Stimulated activated CD8-positive, alpha-beta memory T cell treated with anti-CD3 and anti-CD28 coated beads, Interleukin-12 subunit alpha, Interleukin-12 subunit beta, amount 100 ng/mL, for 24 hours (primary cell): Measurements from ENCODE around the gene SIGLEC7.
"Not testable (repeated sequence)": the region's sequence is repeated elsewhere in the genome, so short reads cannot be mapped to it uniquely, and the experiment has no call there.

Source experiments
- DNase-seq: peaks from one replicate; pipeline ENCODE4 v3.0.0-alpha.2; 2020; ENCODE audit errors: extremely low read depth

SIGLEC7 gene

DNA sequence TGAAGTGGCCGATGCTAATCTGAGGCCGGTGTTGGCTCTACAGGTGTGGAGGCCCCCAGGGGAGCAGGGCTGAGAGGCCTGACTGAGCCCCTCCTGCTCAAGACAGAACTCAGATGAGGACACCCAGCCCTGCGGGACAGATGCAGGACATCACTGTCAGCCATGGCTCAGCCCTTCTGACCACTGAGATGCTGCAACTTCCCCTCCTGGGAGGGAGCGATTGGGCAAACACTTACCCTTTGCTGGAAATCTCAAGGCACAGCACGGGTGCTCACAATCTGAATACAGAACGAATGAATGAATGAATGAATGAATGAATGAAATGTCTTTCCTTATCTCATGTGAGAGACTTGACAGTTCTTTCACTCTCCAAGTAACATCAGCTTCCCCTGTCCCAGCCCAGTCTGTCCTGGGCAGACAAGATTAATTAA is 3.5 kb upstream of the SIGLEC7 start:
- no peak for DNase-seq

DNA sequence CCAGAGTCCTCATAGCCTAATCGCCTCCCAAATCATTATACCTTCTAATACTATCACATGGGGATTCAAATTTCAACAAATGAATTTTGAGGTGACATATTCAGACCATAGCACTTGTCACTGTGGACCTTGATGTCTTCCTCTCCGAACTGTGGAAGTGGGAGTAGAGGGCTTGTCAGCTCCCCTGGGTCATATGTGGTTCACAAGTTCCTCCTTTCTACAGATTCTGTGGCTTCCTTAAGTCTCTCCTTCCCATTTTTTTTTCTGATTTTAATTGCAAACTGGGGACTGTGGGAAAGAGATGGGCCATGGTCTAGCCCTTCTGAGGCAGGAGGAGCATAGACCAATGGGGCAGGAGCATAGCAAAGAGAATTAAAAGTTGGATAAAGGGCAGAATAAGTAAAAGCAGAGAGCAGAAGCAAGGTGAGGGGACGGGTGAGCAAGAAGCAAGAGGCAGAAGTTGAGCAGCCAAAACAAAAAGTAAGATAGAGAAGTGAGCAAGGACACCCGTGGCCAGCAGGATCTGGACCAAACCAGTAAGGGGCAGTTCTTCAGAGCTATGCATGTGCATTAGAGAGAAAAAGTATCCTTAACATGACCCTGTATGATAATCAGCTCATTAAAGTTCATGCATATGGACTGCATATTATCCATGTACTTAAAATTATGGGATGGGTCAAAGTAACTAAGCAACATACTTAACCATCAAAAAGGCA is 2.6 kb upstream of the SIGLEC7 start:
- no peak for DNase-seq

DNA sequence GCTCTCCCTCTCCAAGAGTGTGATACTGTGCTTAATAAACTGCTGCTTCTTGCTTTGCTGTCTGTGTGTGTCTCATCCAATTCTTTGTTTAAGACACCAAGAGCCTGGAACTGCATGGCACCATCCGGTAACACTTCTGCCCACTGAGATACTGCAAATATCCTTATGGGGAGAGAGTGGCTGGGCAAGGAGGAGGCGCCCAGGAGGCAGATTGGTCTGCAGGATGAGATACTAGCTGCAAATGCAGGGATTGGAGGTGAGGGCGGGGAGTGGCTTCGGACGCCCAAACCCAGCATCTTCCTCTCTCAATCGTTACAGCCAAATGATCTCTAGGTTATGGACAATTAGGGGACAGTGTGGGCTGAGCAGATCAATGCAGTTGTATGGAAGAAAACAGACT is 1.7 kb upstream of the SIGLEC7 start:
- DNase-seq = no peak

DNA sequence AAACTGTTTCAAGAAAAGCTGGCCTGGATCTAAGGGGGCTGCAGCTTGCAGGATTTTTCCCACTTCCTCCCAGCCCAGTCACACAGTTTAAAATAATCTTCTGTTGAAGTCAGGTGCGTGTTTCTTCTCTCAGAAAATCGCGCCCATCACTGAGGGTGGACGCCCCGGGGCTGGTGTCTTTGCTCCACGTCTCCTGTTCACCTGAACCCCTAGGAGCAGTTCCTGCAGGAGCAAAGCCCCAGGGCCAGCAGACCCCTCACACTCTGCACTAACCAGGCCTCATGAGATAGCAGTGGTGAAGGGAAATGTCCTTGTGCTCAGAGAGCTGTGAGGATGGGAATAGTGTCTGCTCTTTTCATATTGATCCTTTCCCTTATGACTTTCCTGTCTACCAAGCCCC is 920 bp upstream of the SIGLEC7 start:
- no peak for DNase-seq

DNA sequence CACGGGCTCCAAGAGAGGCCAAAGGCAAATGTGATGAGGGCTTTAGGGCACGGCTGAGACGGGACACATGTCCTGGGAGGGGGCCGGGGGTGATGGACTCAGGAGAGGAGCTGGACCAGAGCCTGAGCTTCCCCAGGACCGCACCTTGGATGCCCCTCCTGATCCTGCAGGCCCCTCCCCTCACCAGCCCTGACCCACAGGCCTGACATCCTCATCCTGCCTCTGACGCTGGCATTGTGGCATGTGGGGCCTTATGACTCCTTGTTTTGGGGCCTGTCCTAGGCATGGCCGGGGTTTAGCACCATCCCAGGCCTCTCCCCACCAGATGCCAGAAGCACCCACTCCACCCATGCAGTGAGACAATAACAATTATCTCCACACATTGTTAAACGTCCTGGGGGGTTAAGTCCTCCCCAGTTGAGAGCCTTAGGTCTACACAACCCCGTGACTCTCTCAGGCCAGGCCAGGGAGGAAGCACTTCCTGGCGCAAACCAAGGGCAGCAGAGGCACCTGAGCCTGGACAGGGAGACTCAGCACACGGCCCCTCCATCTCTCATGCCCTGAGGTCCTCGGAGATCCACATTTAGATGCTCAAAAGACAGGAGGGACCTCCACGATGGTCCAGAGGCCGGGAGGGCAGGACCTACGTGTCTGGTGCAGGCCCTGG is 841 bp downstream of the SIGLEC7 start:
- not testable (repeated sequence) for DNase-seq

DNA sequence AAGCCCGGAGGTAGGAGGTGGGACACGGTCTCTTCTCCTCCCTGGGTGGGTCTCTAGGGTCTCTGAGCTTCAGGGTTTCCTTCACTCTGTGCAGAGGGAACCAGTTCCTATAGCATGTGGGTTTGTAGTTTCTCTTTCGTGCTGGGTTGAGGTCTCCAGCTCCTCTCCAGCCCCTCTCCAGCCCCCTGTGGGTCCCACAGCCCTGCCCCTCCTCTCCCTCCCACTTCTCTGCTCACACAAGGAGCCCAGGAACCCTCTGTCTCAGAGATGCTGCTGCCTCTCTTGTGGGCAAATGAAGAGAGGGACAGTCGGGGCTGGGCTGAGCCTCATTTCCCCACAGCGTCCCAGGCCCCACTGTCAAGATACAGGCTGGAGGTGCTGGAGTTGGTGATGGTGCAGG is 1.4 kb downstream of the SIGLEC7 start:
- DNase-seq = no peak

DNA sequence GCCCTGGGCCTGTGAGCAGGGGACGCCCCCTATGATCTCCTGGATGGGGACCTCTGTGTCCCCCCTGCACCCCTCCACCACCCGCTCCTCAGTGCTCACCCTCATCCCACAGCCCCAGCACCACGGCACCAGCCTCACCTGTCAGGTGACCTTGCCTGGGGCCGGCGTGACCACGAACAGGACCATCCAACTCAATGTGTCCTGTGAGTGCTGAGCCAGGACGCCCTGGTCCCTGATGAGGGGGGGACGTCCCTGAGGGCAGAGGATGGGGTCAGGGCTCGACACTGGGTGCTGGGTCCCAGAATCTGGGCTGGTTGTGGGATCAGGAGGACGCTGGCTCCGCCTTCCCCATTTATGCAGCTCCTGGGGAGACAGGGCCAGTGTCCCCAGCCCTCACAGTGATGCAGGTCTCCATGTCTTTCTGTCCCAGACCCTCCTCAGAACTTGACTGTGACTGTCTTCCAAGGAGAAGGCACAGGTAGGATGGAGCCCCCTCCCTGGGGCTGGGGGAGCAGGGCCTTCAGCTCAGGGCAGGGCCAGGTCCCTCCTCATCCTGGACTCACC is 2.5 kb downstream of the SIGLEC7 start:
- no peak for DNase-seq

DNA sequence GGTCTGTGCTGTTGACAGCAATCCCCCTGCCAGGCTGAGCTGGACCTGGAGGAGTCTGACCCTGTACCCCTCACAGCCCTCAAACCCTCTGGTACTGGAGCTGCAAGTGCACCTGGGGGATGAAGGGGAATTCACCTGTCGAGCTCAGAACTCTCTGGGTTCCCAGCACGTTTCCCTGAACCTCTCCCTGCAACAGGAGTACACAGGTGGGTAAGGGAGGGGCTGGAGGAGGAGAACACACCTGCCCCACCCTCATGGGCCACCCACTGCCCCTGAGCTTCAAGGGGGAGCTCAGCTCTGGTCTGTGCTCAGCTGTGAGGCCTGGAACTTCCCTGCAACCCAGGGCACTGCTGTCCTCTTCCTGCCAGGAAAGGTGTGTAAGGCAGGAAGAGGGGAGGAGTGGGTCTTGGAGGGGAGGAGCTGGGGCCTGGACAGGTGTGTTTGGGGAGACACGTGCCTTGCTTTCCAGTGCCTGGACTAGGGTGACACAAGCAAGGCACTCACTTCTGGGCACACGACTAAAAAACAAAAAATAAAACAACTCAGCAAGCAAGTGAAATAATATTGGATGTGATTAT is 3.9 kb downstream of the SIGLEC7 start:
- DNase-seq = no peak

DNA sequence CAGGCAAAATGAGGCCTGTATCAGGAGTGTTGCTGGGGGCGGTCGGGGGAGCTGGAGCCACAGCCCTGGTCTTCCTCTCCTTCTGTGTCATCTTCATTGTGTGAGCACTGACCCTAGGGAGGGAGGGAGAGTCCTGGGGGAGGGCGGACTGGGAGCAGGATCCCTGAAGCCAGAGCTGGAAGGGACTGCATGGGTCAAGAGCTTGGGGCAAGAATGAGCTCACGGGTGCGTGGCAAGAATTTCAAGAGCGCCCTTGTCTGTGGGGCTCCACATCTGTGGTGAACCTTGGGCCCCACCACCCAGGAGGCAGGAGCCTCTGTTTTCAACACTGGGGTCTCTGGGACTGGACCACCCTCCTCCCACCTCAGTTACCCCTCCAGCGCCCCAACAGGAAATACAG is 4.7 kb downstream of the SIGLEC7 start:
- no peak for DNase-seq

DNA sequence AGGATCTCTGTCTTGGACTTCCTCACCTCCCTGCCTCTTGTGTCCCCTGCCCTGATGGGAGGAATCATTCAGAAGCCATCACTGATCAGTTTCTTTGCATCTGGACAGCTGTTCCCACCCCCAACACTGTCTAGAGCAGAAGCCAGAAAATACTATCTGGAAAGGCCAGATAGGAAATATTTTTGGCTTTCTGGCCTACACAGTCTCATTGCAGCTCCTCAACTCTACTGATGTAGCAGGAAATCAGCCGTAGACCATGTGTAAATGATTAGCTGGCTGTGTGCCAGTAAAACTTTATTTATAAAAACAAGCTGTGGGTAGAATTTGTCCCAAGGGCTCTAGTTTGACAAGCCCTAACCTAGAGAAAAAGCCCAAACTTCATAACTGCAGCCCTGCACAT is 5.6 kb downstream of the SIGLEC7 start:
- no peak for DNase-seq

DNA sequence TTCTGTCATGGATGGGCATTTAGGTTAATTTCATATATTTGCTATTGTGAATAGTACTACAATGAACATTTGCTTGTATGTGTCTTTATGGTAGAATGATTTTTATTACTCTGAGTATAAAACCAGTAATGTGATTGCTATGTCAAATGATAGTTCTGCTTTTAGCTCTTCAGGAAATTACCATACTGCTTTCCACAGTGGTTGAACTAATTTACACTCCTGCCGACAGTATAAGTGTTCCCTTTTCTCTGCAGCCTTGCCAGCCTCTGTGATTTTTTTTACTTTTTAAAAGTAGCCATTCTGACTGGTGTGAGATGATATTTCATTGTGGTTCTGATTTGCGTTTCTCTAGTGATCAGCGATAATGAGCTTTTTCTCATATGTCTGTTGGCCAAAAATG is 6.5 kb downstream of the SIGLEC7 start:
- no peak for DNase-seq

DNA sequence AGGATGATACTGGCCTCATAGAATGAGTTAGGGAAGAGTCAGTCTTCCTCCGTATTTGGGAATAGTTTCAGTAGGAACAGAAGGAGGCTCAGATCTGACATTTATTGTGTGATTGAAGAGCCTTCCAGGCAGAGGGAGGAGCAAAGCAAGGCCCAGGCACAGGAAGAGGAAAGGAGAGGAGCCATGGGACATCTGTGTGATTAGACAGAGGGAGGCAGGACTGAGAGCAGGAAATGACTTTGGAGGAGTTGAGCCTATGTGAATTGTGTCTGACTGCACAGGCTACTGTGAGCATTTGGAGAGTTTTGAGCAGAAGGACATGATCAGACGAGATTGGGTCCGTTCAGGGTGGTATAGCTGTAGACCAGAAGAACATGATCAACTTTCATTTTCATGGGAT is 8.5 kb downstream of the SIGLEC7 start:
- DNase-seq = no peak

DNA sequence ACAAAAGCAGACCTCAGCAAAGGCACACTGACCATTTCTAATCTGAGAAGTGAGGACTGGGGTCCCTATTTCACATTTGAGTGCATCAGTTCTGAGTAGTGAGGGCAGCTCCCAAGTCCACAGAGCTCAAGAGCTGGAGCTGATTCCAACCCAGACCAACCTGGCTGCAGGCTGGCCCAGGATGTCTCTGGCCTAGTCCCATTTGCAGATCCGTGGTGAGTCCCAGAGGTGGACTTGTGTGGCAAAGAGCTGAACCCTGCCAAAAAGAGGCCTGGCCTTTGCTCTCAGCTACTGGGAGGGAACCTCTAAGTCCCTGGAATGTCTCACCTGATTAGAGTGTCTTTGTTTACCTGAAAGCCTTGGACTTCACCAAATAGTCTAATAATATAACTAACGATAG is 14.6 kb downstream of the SIGLEC7 start:
- DNase-seq = no peak

DNA sequence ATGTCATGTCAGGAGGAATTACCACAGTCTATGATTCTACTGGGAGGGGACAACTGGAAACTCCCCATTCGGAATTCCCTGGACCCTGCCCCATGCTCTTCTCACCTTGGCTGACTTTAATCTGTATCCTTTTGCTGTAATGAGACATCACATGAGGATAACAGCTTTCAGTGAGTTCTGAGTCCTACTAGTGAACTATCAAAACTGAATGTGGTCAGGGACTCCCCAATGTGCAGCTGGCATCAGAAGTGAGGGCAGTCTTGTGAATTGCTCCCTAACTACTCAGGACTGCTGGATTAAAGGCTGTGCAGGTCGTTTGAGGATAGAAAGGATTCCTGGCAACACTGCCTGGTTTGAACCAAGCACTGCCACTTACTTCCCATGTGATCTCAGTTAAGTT is 15.2 kb downstream of the SIGLEC7 start:
- no peak for DNase-seq

DNA sequence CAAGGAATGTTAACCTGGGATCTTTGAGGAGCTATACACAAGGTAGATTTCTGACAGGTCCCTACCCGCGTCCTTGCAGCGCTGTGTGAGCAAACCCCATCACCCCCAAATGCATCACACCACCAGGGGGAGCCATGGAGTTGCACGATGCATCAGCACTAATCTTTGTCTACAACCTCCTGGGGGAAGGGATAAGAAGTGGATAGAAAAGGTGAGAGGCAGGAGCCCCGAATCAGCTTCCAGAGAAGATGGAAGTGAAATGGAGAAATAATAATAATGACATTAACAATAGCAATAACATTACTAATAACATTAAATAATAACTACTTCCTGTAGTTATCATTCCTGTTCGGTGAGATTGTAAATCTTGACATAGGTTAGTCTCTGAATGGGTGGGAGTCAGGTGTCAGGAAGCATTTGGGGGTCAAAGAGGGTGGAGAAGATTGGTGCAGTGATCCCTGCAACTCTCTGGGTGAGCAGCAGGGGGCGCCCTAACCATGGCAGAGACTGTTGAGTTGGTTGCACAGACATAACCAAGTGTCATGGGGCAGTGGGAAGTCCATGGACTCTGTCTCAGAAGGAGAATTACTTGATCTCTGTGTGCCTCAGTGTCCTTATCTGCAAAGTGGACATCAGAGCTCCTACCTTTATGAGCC is 16.5 kb downstream of the SIGLEC7 start:
- peak; percentile 41 for DNase-seq

DNA sequence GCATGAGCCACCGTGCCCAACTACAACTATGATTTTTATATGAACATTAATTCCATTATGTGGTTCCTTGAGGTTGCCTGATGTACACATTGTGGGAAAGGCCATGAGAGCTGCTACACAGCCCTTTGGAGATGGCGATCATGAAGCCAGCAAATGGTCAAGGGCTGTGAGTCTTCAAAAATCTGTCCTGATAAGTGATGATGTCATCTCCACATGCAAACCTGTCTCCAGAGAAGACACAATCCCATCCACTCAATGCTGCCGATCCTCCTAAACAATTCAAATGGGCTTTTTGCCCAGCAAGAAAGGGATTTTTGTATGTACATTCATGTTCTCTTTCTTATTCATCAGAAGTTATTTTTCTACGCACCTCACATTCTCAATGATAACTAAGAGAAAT is 17.6 kb downstream of the SIGLEC7 start:
- DNase-seq = no peak

DNA sequence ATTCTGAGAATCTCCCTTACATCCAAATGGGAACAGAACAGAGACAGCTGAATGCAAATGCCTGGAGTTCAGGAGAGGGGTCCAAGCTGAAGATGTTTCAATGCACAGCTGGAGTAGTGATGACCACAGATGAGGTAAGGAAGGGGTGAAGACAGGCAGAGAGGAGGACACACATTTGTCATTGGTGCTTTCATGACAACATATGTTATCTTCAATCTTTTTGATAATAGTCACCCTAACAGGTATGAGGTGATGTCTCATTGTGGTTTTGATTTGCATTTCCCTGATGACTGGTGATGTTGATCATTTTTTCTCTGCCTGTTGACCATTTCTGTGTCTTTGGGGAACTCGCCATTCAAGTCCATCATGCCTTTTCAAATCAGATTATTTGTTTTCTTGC is 19.2 kb downstream of the SIGLEC7 start:
- no peak for DNase-seq

DNA sequence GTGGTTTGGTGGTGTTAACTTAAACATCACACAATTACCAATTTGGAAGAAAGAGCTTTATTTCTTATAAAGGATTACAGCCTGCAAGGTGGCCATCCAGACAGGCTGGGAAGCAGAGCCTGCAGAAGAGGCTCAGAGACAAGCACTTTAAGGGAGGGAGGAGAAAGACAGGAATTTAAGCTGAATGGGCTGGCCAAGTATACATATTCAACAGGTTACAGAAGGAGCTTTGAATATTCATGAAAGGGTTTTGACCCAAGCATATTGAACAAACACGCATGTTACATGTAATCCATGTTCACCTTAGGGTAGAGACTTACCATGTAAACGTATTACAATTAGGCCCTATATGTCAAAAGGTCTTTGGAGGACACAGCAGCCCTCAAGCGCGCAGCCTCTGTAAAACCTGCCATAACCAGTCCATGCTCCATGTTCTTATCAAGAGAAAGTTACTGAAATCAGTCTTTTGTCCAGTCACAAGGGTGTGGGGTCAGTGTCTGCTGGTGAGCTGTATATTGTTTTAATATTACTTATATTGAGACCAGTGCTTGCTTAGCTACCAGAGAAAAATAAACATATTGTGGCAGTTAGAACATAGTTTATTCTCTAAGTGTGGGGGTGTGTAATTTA is 19.9 kb downstream of the SIGLEC7 start:
- no peak for DNase-seq

DNA sequence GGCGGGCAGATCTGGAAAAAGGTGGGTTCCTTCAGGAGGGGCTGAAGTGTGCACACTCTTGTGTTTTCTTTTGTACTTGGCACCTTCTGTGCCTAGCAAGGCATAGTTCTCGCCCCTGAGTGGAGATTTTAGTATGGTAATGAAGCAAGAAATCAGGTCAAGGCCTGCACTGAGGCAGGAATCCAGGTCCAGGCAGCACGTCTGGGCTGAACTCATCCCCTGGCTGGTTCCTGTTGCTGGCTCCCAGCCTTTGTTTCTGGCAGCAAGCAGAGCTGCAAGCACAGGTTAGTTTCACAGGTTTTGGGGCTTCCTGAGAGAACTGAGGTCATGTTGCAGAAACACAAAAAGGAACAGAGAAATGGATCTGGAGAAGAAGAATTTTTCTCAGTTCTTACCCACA is 21.2 kb downstream of the SIGLEC7 start:
- no peak for DNase-seq

DNA sequence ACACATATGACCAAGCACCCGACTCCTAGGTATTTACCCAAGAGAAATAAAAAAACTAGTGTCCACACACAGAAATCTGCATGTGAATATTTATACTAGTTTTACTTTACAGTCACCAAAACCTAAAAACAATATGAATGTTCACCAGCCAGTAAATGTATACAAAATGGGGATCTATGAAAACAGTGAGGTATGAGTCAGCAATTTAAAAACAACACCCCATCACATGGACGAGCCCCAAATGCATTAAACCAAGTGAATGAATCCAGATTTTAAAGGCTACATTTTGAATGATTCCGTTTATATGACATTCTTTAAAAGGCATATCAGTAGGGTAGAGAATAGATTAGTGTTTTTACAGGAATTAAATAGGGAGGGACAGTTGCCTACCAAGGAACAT is 22.1 kb downstream of the SIGLEC7 start:
- DNase-seq = no peak

DNA sequence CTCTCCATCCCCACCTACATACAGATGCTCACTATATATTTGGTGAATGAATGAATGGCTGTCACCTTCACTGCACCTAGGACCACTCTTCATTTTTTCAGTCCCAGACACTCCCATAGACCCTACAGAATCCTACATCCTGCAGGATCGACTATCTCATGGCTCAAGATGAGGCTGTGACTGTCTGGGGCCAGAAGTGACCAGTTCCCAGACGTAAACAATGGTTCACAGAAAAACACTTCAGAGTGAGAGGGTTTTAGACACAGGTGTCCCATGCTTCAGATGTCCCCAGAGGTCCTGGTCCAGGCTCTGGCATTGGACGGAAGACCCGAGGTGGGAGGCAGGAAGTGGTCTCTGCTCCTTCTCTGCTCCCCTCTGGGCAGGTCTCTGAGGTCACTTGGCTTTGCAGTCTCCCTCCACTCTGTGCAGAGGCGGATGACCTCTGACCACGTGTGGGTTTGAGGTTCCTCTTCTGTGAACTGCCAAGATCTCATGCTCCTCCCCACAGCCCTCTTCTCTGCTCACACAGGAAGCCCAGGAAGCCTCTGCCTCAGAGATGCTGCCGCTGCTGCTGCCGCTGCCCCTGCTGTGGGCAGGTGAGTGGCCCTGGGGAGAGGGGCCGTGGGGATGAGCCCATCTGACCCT is 24.9 kb downstream of the SIGLEC7 start:
- no peak for DNase-seq
